H9 (cell line): ENCODE results near the gene ADAMTS15. TPM values are rescaled to one million over a fixed set of nuclear protein-coding genes. Genes with fewer than 3 reads are reported as not detected.

Experiments
- DNase-seq: peaks from one replicate; pipeline ENCODE4 v3.0.0-alpha.2; 2017
- H2AFZ ChIP-seq: one replicate; pipeline ENCODE4 v1.6.1; 2013; ENCODE audit warnings: mild to moderate bottlenecking, low read length, control low read depth, moderate library complexity
- H2AK5ac ChIP-seq: 2 replicates; pipeline ENCODE4 v1.6.1; 2013; ENCODE audit warnings: low read length, control low read depth, mixed read lengths; ENCODE audit not compliant: insufficient read length
- H2BK120ac ChIP-seq: one replicate; pipeline ENCODE4 v1.6.1; 2013; ENCODE audit warnings: low read depth, mild to moderate bottlenecking, low read length, control low read depth, inconsistent platforms; ENCODE audit not compliant: poor library complexity, severe bottlenecking
- H2BK12ac ChIP-seq: 2 replicates; pipeline ENCODE4 v1.6.1; 2013; ENCODE audit warnings: low read length, control low read depth, mixed read lengths, low read depth; ENCODE audit not compliant: insufficient read length
- H2BK15ac ChIP-seq: 2 replicates; pipeline ENCODE4 v1.6.1; 2013; ENCODE audit warnings: low read depth, low read length, control low read depth
- H2BK20ac ChIP-seq: one replicate; pipeline ENCODE4 v1.6.1; 2013; ENCODE audit warnings: low read depth, mild to moderate bottlenecking, low read length, control low read depth, inconsistent platforms; ENCODE audit not compliant: poor library complexity, severe bottlenecking
- H2BK5ac ChIP-seq: 2 replicates; pipeline ENCODE4 v1.6.1; 2013; ENCODE audit warnings: low read length, control low read depth, mixed read lengths; ENCODE audit not compliant: insufficient read length
- H3K14ac ChIP-seq: 2 replicates; pipeline ENCODE4 v1.6.1; 2013; ENCODE audit warnings: low read length, control low read depth; ENCODE audit not compliant: insufficient read depth
- H3K18ac ChIP-seq: 2 replicates; pipeline ENCODE4 v1.6.1; 2013; ENCODE audit warnings: low read depth, mild to moderate bottlenecking, mixed read lengths, low read length, control low read depth; ENCODE audit not compliant: insufficient read length
- H3K23ac ChIP-seq: 2 replicates; pipeline ENCODE4 v1.6.1; 2013; ENCODE audit warnings: low read length, control low read depth, mixed read lengths, low read depth; ENCODE audit not compliant: insufficient read length
- H3K23me2 ChIP-seq: 2 replicates; pipeline ENCODE4 v1.6.1; 2013; ENCODE audit warnings: low read depth, mild to moderate bottlenecking, mixed read lengths, low read length, control low read depth; ENCODE audit not compliant: insufficient read length, poor library complexity, severe bottlenecking
- H3K27ac ChIP-seq: 2 replicates; pipeline ENCODE4 v1.5.1; 2013; ENCODE audit warnings: low read length, control low read depth, mixed read lengths, low read depth; ENCODE audit not compliant: insufficient read length
- H3K27me3 ChIP-seq: 2 replicates; pipeline ENCODE4 v1.6.1; 2013; ENCODE audit warnings: low read length, control low read depth, inconsistent platforms; ENCODE audit not compliant: insufficient read depth
- H3K4ac ChIP-seq: 2 replicates; pipeline ENCODE4 v1.6.1; 2013; ENCODE audit warnings: low read depth, mild to moderate bottlenecking, control low read depth, inconsistent platforms, low read length, moderate library complexity
- H3K4me1 ChIP-seq: 2 replicates; pipeline ENCODE4 v1.6.1; 2013; ENCODE audit warnings: low read length, control low read depth, inconsistent platforms; ENCODE audit not compliant: insufficient read depth
- H3K4me2 ChIP-seq: 2 replicates; pipeline ENCODE4 v1.6.1; 2013; ENCODE audit warnings: low read length, control low read depth, mixed read lengths; ENCODE audit not compliant: insufficient read length, insufficient read depth
- H3K56ac ChIP-seq: 2 replicates; pipeline ENCODE4 v1.6.1; 2013; ENCODE audit warnings: low read depth, mild to moderate bottlenecking, mixed read lengths, low read length, control low read depth; ENCODE audit not compliant: insufficient read length
- H3K79me1 ChIP-seq: 2 replicates; pipeline ENCODE4 v1.6.1; 2013; ENCODE audit warnings: low read depth, mild to moderate bottlenecking, moderate library complexity, low read length, control low read depth, inconsistent platforms; ENCODE audit not compliant: insufficient read depth, poor library complexity, severe bottlenecking
- H3K79me2 ChIP-seq: 2 replicates; pipeline ENCODE4 v1.6.1; 2013; ENCODE audit warnings: low read length, control low read depth, inconsistent platforms; ENCODE audit not compliant: insufficient read depth
- H3K9ac ChIP-seq: 2 replicates; pipeline ENCODE4 v1.6.1; 2013; ENCODE audit warnings: low read length, control low read depth, mixed read lengths; ENCODE audit not compliant: insufficient read length; ENCODE audit errors: extremely low read depth
- H3K9me3 ChIP-seq: one replicate; pipeline ENCODE4 v1.6.1; 2013; ENCODE audit warnings: low read depth, low read length, inconsistent platforms; ENCODE audit not compliant: control insufficient read depth
- H3T11ph ChIP-seq: one replicate; pipeline ENCODE4 v1.6.1; 2013; ENCODE audit warnings: mild to moderate bottlenecking, low read length, control low read depth, inconsistent platforms
- H4K20me1 ChIP-seq: one replicate; pipeline ENCODE4 v1.6.1; 2013; ENCODE audit not compliant: control insufficient read depth, insufficient read length, insufficient read depth
- H4K5ac ChIP-seq: 2 replicates; pipeline ENCODE4 v1.6.1; 2013; ENCODE audit warnings: low read depth, mild to moderate bottlenecking, mixed read lengths, low read length, control low read depth; ENCODE audit not compliant: insufficient read length
- H4K8ac ChIP-seq: replicated peaks from 2 replicates; pipeline ENCODE4 v1.6.1; 2013; ENCODE audit warnings: low read length, control low read depth, mixed read lengths, low read depth; ENCODE audit not compliant: insufficient read length
- H4K91ac ChIP-seq: 2 replicates; pipeline ENCODE4 v1.6.1; 2013; ENCODE audit warnings: low read depth, mild to moderate bottlenecking, moderate library complexity, mixed read lengths, low read length, control low read depth; ENCODE audit not compliant: insufficient read length
- H3K27ac Mint-ChIP-seq, 3 experiments: 2 replicates in 2 of 3; 3 replicates in 1 of 3; pipeline ENCODE4 v1.8.0; 2020 to 2021; ENCODE audit warnings: mixed read lengths in 3 of 3, mild to moderate bottlenecking in 1 of 3, moderate library complexity in 1 of 3
- H3K27me3 Mint-ChIP-seq: 2 replicates; pipeline ENCODE4 v1.8.0; 2021; ENCODE audit warnings: low read depth, mild to moderate bottlenecking, moderate library complexity, mixed read lengths
- H3K36me3 Mint-ChIP-seq, 3 experiments: 2 replicates in 2 of 3; 3 replicates in 1 of 3; pipeline ENCODE4 v1.8.0; 2020 to 2021; ENCODE audit warnings: low read depth in 3 of 3, mixed read lengths in 3 of 3; ENCODE audit not compliant: insufficient read depth in 1 of 3
- H3K4me1 Mint-ChIP-seq, 2 experiments: 2 replicates each; pipeline ENCODE4 v1.8.0; 2020; ENCODE audit warnings: mixed read lengths in 2 of 2
- H3K4me3 Mint-ChIP-seq, 2 experiments: 2 replicates in 1 of 2; 3 replicates in 1 of 2; pipeline ENCODE4 v1.8.0; 2020 to 2021; ENCODE audit warnings: mild to moderate bottlenecking in 2 of 2, mixed read lengths in 2 of 2, moderate library complexity in 1 of 2
- H3K9me3 Mint-ChIP-seq, 2 experiments: 2 replicates in 1 of 2; 3 replicates in 1 of 2; pipeline ENCODE4 v1.8.0; 2020; ENCODE audit warnings: mild to moderate bottlenecking in 2 of 2, mixed read lengths in 2 of 2, moderate library complexity in 1 of 2
- WGBS: extraction: QIAGEN DNeasy Blood & Tissue Kit; methylation state at CpG from one replicate; pipeline ENCODE4 v1.1.7; 2013; ENCODE audit warnings: missing lambda C conversion rate, low lambda C conversion rate, mixed read lengths; ENCODE audit not compliant: insufficient read length; ENCODE audit errors: extremely low coverage; 5-methylcytosine and 5-hydroxymethylcytosine counted together
- total RNA-seq: library from RNA; stranded (reverse); gene quantifications from 2 replicates; pipeline ENCODE4 v1.2.1, GENCODE V29; 2021
- TF ChIP-seq, protein P1 (sequence below): fragments of 200-600 bp; sonication (generic); conservative IDR thresholded peaks from 3 replicates; pipeline ENCODE4 v1.8.0; 2021; ENCODE audit warnings: antibody characterized with exemption, mild to moderate bottlenecking

The ADAMTS15 gene
- total RNA-seq, 1 experiment from 2014 or later, result 1.3 TPM

DNA sequence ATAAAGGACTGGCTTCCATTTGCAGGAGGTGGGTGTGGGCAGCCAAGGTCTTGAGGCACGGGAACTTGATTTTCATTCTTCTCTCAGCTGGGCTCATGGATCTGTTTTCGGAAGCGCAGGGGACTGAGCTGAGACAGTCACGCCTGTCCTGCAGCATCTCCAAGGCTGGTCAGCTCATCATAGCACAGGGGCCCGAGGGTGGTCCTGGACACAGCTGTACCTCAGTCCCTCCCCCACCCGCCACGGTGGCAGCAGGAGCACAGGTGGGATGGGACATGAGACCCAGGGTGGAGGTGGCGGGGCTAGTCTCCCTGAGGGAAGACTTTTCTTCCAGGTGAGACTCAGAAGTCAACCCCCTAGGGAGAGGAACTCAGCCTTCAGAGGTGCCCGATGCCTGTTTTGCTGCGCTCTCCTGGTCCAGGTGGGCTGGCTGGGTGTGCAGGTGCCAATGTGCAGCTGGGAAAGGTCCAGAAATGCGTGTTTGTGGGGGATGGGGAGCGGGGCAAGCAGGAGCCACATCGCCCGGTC is 23.8 kb upstream of the ADAMTS15 start:
- Histone ChIP-seq H3K23ac (no peak overlapping the region), H4K91ac (no peak overlapping the region), H4K5ac (no peak overlapping the region), H2BK120ac (no peak overlapping the region), H3K23me2 (peaks cover 11% of the 10 kb centered on the region), H3K4me1 (peaks cover 3% of the 10 kb centered on the region; the same call in 1 of the 2 replicates), H3K79me2 (no peaks in the 10 kb centered on the region), H3K9ac (no peak overlapping the region), H3K27me3 (peaks cover 12% of the 10 kb centered on the region), H2AFZ (no peak overlapping the region), H3K56ac (no peak overlapping the region), H2BK15ac (no peak overlapping the region), H3K27ac (no peak overlapping the region), H3K18ac (no peak overlapping the region), H4K8ac (no peak overlapping the region), H3K4me2 (no peak overlapping the region), H3K14ac (no peak overlapping the region), H4K20me1 (no peaks in the 10 kb centered on the region), H3T11ph (no peak overlapping the region), H2BK5ac (no peak overlapping the region), H2BK20ac (no peak overlapping the region), H3K9me3 (no peaks in the 10 kb centered on the region), H2AK5ac (no peak overlapping the region), H3K4ac (no peak overlapping the region), H3K79me1 (no peaks in the 10 kb centered on the region), H2BK12ac (no peak overlapping the region)
- TF ChIP-seq, protein P1, sequence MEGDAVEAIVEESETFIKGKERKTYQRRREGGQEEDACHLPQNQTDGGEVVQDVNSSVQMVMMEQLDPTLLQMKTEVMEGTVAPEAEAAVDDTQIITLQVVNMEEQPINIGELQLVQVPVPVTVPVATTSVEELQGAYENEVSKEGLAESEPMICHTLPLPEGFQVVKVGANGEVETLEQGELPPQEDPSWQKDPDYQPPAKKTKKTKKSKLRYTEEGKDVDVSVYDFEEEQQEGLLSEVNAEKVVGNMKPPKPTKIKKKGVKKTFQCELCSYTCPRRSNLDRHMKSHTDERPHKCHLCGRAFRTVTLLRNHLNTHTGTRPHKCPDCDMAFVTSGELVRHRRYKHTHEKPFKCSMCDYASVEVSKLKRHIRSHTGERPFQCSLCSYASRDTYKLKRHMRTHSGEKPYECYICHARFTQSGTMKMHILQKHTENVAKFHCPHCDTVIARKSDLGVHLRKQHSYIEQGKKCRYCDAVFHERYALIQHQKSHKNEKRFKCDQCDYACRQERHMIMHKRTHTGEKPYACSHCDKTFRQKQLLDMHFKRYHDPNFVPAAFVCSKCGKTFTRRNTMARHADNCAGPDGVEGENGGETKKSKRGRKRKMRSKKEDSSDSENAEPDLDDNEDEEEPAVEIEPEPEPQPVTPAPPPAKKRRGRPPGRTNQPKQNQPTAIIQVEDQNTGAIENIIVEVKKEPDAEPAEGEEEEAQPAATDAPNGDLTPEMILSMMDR, result no peak
- Mint-ChIP-seq H3K4me1 (peaks cover 27 to 34% of the 10 kb centered on the region in 2 experiments), H3K27me3 (peaks cover 48% of the 10 kb centered on the region), H3K4me3 (no peak overlapping the region; a peak in 1 of 5 replicates), H3K36me3 (peaks cover 0 to 29% (median 2%) of the 10 kb centered on the region in 3 experiments; a peak in 4 of 7 replicates), H3K9me3 (peaks cover 0 to 2% of the 10 kb centered on the region in 2 experiments; a peak in 3 of 5 replicates), H3K27ac (peak overlapping the region in 1 of 3 experiments; percentile 90; a peak in 3 of 7 replicates)
- no CpG with 5 or more reads among the region's 14 CpGs for WGBS
- DNase-seq, result no peak
